Dermis lymphatic vessel endothelial cell (primary cell): ENCODE data around the gene UTP18. TPM values are rescaled to one million over a fixed set of nuclear protein-coding genes. Genes with fewer than 3 reads are reported as not detected.

Source experiments
- total RNA-seq: library from RNA; depleted of rRNA; stranded (reverse); fragments of >200 nt; gene quantifications from 2 replicates; pipeline ENCODE4 v1.2.1, GENCODE V29; 2014

Gene UTP18
- total RNA-seq: 30.7 and 39.8 TPM in 2 replicates

GRCh38 chr17:51260237-51261023, at the start of gene UTP18:
Gene UTP18 (plus strand): TSS chr17:51260546. CDS start chr17:51260585, 39 bp downstream.

GRCh38 chr17:51259564-51260236, 646 bp upstream of the UTP18 start, which contains the start of gene MBTD1:
Gene MBTD1 (minus strand): TSS chr17:51260049. CDS start chr17:51225161, 34,888 bp downstream.

Other genes starting within 250 kb of the UTP18 start
- gene SPAG9, start 139.7 kb upstream of the UTP18 start, total RNA-seq: 124 TPM in 2 replicates
- 66.2 and 82.3 TPM in 2 replicates for gene NME1, start 107.0 kb upstream of the UTP18 start, total RNA-seq
- 576 and 680 TPM in 2 replicates for gene NME2, start 94.1 kb upstream of the UTP18 start, total RNA-seq
- gene MBTD1, start 497 bp upstream of the UTP18 start, total RNA-seq: 13.0 and 21.1 TPM in 2 replicates